KMS-11 (cell line): ENCODE results near the gene RAB11FIP3.

Source experiments
- H2AFZ ChIP-seq: fragments of 200-600 bp; sonication (generic); 2 replicates; pipeline ENCODE4 v1.6.1; 2016; ENCODE audit warnings: antibody characterized with exemption, mixed run types, low read depth
- H3K27ac ChIP-seq: fragments of 200-600 bp; sonication (generic); 2 replicates; pipeline ENCODE4 v1.6.1; 2016; ENCODE audit warnings: mild to moderate bottlenecking, mixed run types
- H3K27me3 ChIP-seq: fragments of 200-600 bp; sonication (generic); 2 replicates; pipeline ENCODE4 v1.6.1; 2017; ENCODE audit warnings: mild to moderate bottlenecking, low read depth, mixed run types, moderate library complexity; ENCODE audit not compliant: insufficient read depth
- H3K36me3 ChIP-seq: fragments of 200-600 bp; sonication (generic); 2 replicates; pipeline ENCODE4 v1.6.1; 2017; ENCODE audit warnings: mild to moderate bottlenecking, mixed run types; ENCODE audit not compliant: insufficient read depth
- H3K4me1 ChIP-seq: fragments of 200-600 bp; sonication (generic); 2 replicates; pipeline ENCODE4 v1.6.1; 2016; ENCODE audit warnings: mild to moderate bottlenecking, low read depth, mixed run types; ENCODE audit not compliant: poor library complexity, severe bottlenecking
- H3K4me2 ChIP-seq: fragments of 200-600 bp; sonication (generic); 2 replicates; pipeline ENCODE4 v1.7.0; 2016; ENCODE audit warnings: mild to moderate bottlenecking, mixed run types
- H3K4me3 ChIP-seq: fragments of 200-600 bp; sonication (generic); IDR thresholded peaks from 2 replicates; pipeline ENCODE4 v1.6.1; 2017; ENCODE audit warnings: low read depth, low read length, mixed read lengths; ENCODE audit not compliant: insufficient read depth
- H3K79me2 ChIP-seq: fragments of 200-600 bp; sonication (generic); 2 replicates; pipeline ENCODE4 v1.6.1; 2016; ENCODE audit warnings: low read depth, mixed run types; ENCODE audit not compliant: insufficient read depth
- H3K9ac ChIP-seq: fragments of 200-600 bp; sonication (generic); 2 replicates; pipeline ENCODE4 v1.6.1; 2016; ENCODE audit warnings: mild to moderate bottlenecking, mixed run types
- H4K20me1 ChIP-seq: fragments of 200-600 bp; sonication (generic); 2 replicates; pipeline ENCODE4 v1.6.1; 2016; ENCODE audit warnings: mild to moderate bottlenecking, mixed run types; ENCODE audit not compliant: insufficient read depth
- TF ChIP-seq, protein P1 (sequence below): fragments of 200-600 bp; sonication (generic); conservative IDR thresholded peaks from 2 replicates; pipeline ENCODE4 v1.6.1; 2017; ENCODE audit warnings: low read depth, mild to moderate bottlenecking, antibody characterized with exemption, low read length, moderate library complexity, mixed read lengths

RAB11FIP3 gene

DNA sequence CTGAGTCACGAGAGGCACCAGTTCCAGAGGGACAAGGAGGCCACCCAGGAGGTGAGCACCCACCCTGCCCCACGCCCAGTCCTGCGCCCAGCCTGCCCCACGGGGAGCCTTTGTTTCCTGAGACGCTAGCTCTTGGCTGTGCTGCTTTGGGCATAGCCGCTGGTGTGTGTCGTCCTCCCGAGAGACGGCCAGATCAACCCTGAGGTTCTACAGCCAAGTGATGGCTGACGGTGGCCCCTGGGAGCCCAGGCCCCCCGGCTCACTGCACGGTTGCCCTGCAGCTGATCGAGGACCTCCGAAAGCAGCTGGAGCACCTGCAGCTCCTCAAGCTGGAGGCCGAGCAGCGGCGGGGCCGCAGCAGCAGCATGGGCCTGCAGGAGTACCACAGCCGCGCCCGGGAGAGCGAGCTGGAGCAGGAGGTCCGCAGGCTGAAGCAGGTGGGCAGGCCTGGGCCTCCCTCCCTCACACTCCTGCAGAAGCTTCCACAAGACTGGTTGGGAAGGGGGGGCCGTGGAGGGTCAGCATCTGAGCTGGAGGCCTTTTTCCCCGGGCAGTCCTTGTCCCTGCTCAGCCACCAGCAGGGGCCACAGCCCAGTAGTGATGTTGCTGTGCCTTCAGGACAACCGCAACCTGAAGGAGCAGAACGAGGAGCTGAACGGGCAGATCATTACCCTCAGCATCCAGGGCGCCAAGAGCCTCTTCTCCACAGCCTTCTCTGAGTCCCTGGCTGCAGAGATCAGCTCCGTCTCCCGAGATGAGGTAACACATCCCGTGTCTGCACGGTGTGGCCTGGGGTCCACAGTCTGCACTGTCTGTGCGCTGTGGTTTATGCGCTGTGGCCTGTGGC lies 94.6 kb downstream of the RAB11FIP3 start:
- H3K4me2 ChIP-seq = no peak overlapping the region
- H3K9ac ChIP-seq = no peak overlapping the region
- no peak overlapping the region for H3K4me3 ChIP-seq
- H3K4me1 ChIP-seq = no peaks in the 10 kb centered on the region
- H3K27me3 ChIP-seq = no peaks in the 10 kb centered on the region
- H3K79me2 ChIP-seq = no peaks in the 10 kb centered on the region
- no peak overlapping the region for H2AFZ ChIP-seq
- TF ChIP-seq, protein P1, sequence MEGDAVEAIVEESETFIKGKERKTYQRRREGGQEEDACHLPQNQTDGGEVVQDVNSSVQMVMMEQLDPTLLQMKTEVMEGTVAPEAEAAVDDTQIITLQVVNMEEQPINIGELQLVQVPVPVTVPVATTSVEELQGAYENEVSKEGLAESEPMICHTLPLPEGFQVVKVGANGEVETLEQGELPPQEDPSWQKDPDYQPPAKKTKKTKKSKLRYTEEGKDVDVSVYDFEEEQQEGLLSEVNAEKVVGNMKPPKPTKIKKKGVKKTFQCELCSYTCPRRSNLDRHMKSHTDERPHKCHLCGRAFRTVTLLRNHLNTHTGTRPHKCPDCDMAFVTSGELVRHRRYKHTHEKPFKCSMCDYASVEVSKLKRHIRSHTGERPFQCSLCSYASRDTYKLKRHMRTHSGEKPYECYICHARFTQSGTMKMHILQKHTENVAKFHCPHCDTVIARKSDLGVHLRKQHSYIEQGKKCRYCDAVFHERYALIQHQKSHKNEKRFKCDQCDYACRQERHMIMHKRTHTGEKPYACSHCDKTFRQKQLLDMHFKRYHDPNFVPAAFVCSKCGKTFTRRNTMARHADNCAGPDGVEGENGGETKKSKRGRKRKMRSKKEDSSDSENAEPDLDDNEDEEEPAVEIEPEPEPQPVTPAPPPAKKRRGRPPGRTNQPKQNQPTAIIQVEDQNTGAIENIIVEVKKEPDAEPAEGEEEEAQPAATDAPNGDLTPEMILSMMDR = no peak
- no peaks in the 10 kb centered on the region for H4K20me1 ChIP-seq
- H3K27ac ChIP-seq = no peak overlapping the region
- H3K36me3 ChIP-seq = no peaks in the 10 kb centered on the region

DNA sequence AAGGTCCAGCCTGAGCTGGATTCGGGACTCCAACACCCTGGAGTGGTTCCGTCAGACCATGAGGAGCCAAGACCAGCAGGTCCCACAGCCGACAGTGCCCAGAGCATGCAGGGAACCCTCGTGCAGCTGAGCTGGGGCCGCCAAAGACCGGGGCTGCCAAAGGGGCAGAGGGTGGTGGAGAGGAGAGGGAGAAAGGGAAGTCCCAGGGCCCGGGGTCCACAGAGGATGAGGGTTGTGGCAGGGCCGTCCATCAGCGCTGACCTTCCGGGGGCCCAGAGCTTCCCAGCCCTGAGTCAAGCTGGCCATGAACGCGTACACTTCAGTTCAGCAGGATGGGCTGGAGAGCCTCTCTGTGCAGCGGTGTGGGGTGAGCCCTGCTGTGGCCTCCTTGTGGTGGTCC lies 95.4 kb downstream of the RAB11FIP3 start:
- H3K79me2 ChIP-seq = peaks cover 5% of the 10 kb centered on the region; the same call in 1 of the 2 replicates
- no peak overlapping the region for H2AFZ ChIP-seq
- no peak overlapping the region for H3K27ac ChIP-seq
- TF ChIP-seq, protein P1 = no peak
- H3K4me2 ChIP-seq = no peak overlapping the region
- H4K20me1 ChIP-seq = no peaks in the 10 kb centered on the region
- H3K9ac ChIP-seq = no peak overlapping the region
- H3K4me3 ChIP-seq = no peak overlapping the region
- no peaks in the 10 kb centered on the region for H3K36me3 ChIP-seq
- peaks cover 5% of the 10 kb centered on the region for H3K4me1 ChIP-seq
- H3K27me3 ChIP-seq = no peaks in the 10 kb centered on the region

DNA sequence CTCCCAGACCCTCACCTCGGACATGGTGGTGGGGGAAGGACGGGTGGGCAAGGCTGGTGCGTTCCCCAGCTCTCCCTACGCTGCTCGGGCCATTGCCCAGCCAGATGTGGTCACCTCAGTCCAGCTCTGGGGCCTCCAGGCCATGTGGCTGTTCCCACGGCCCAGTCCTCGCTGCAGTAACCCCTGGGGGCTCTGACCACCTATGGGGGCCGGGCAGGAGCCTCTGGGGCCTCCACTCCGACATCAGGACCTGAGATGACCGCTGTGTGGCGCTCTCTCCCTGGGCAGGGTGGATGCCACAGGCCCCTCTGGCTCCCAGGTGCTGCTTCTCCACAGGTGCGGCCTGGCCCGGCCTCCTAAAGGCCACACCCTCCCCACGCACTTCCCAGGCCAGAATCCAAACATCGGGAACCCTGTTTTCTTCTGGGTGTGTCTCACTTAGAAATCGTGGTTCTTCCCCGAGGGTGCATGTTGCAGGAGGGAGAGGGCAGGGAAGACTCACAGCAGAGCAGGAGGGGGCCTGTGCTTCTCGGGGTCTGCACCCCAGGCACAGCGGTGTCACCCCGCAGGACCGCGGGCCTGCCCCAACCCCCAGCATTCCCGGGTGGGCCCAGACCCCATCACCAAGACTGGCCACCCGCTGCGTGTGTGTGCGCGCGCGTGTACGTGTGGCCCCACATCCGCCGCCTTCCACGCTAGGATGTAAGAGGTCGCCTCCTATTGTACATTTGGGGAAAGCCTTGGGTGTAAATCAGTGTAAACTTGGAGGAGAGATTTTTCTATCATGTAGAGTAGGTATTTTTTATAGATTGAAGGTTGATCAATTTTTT lies 96.1 kb downstream of the RAB11FIP3 start:
- Histone ChIP-seq H3K9ac (no peak overlapping the region), H3K27ac (no peak overlapping the region), H3K36me3 (no peaks in the 10 kb centered on the region), H4K20me1 (no peaks in the 10 kb centered on the region), H3K4me2 (no peak overlapping the region), H3K27me3 (no peaks in the 10 kb centered on the region), H2AFZ (no peak overlapping the region), H3K4me3 (no peak overlapping the region), H3K79me2 (peaks cover 12% of the 10 kb centered on the region; the same call in 1 of the 2 replicates), H3K4me1 (peaks cover 10% of the 10 kb centered on the region)
- TF ChIP-seq, protein P1 = no peak

DNA sequence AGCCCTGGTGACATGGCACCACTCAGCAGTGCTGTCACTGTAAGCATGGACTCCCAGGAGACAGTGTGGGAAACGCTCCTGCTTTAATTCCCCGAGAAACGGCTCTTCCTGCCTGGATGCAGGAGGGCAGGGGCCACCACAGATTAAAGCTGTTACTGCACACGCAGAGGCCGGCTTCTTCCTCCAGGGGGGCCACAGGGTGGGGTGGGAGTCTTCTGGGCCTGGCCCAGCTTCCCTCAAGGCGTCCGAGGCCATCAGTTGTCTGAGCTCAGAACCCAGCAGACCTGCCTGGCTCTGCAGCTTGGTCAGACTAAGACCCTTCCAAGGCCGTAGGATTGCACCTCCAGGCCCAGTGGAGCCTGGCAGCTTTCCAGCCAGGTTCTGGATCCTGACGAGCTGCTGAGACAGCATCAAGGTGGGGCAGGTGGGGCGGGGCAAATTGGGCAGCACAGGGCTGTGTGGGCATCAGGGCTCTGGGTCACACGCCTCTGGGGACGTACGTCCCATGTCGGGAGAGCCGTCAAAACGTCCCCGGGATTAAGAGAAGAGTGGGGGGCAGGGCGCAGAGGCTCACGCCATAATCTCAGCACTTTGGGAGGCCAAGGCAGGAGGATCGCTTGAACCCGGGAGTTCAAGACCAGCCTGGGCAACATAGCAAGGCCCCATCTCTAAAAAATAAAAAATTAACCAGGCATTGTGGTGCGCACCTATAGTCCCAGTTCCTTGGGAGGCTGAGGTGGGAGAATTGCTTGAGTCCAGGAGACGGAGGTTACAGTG lies 97.1 kb downstream of the RAB11FIP3 start:
- Histone ChIP-seq H3K36me3 (no peaks in the 10 kb centered on the region), H4K20me1 (no peaks in the 10 kb centered on the region), H3K79me2 (peaks cover 16% of the 10 kb centered on the region; the same call in 1 of the 2 replicates), H3K4me1 (peaks cover 10% of the 10 kb centered on the region), H2AFZ (no peak overlapping the region), H3K4me2 (no peak overlapping the region), H3K27ac (no peak overlapping the region), H3K9ac (no peak overlapping the region), H3K4me3 (no peak overlapping the region), H3K27me3 (no peaks in the 10 kb centered on the region)
- TF ChIP-seq, protein P1 = no peak
